Hepatocyte (in vitro differentiated cells): Measurements from ENCODE around the gene SF3B1. TPM values are rescaled to one million over a fixed set of nuclear protein-coding genes. Genes with fewer than 3 reads are reported as not detected.

Experiments
- DNase-seq: peaks from one replicate; pipeline ENCODE4 v3.0.0-alpha.2; 2016; ENCODE audit warnings: low spot score
- H2AFZ ChIP-seq: fragments of 200-600 bp; sonication (generic); 2 replicates; pipeline ENCODE4 v1.6.0; 2016; ENCODE audit warnings: antibody characterized with exemption, mild to moderate bottlenecking
- H3K27ac ChIP-seq: fragments of 200-600 bp; sonication (generic); 2 replicates; pipeline ENCODE4 v1.5.1; 2016; ENCODE audit warnings: mild to moderate bottlenecking
- H3K27me3 ChIP-seq: fragments of 200-600 bp; sonication (generic); 2 replicates; pipeline ENCODE4 v1.6.1; 2016
- H3K36me3 ChIP-seq: fragments of 200-600 bp; sonication (generic); replicated peaks from 2 replicates; pipeline ENCODE4 v1.5.1; 2016; ENCODE audit warnings: low read depth; ENCODE audit not compliant: insufficient read depth
- H3K4me1 ChIP-seq: fragments of 200-600 bp; sonication (generic); 2 replicates; pipeline ENCODE4 v1.5.1; 2016; ENCODE audit warnings: mild to moderate bottlenecking, moderate library complexity; ENCODE audit not compliant: insufficient read depth
- H3K4me2 ChIP-seq: fragments of 200-600 bp; sonication (generic); 2 replicates; pipeline ENCODE4 v1.6.0; 2016
- H3K4me3 ChIP-seq: fragments of 200-600 bp; sonication (generic); 2 replicates; pipeline ENCODE4 v1.5.1; 2016; ENCODE audit warnings: mild to moderate bottlenecking
- H3K79me2 ChIP-seq: fragments of 200-600 bp; sonication (generic); 2 replicates; pipeline ENCODE4 v1.6.0; 2017; ENCODE audit warnings: mild to moderate bottlenecking
- H3K9me2 ChIP-seq: fragments of 200-600 bp; sonication (generic); replicated peaks from 2 replicates; pipeline ENCODE4 v1.6.0; 2017; ENCODE audit warnings: mild to moderate bottlenecking; ENCODE audit not compliant: insufficient read depth
- H3K9me3 ChIP-seq: fragments of 200-600 bp; sonication (generic); 2 replicates; pipeline ENCODE4 v1.5.1; 2016; ENCODE audit warnings: low read depth, mild to moderate bottlenecking
- H4K20me1 ChIP-seq: fragments of 200-600 bp; sonication (generic); 2 replicates; pipeline ENCODE4 v1.6.0; 2016; ENCODE audit warnings: mild to moderate bottlenecking; ENCODE audit not compliant: insufficient read depth, poor library complexity, severe bottlenecking
- EZH2 ChIP-seq: fragments of 200-600 bp; sonication (generic); IDR thresholded peaks from 2 replicates; pipeline ENCODE4 v1.6.1; 2016; ENCODE audit warnings: antibody characterized with exemption, mild to moderate bottlenecking, borderline replicate concordance
- EZH2phosphoT487 ChIP-seq: fragments of 200-600 bp; sonication (generic); IDR thresholded peaks from one replicate; pipeline ENCODE4 v1.6.1; 2018; ENCODE audit warnings: antibody characterized with exemption, mild to moderate bottlenecking, low read depth, moderate library complexity; ENCODE audit not compliant: unreplicated experiment, severe bottlenecking
- WGBS: methylation state at CpG from one replicate; pipeline ENCODE4 v1.1.6; 2016; ENCODE audit warnings: low lambda C conversion rate; ENCODE audit errors: missing lambda C conversion rate; 5-methylcytosine and 5-hydroxymethylcytosine counted together
- polyA plus RNA-seq: library from polyadenylated mRNA; unstranded; fragments of >200 nt; fragmentation: Nextera tagmentation; extraction: Ambion mirVana; gene quantifications from 2 replicates; pipeline ENCODE4 v1.2.1, GENCODE V29; 2016
- total RNA-seq: library from RNA; depleted of rRNA; stranded (reverse); fragments of >200 nt; gene quantifications from 2 replicates; pipeline ENCODE4 v1.2.3, GENCODE V29; 2014
- TF ChIP-seq, protein P1 (sequence below): fragments of 200-600 bp; sonication (generic); IDR thresholded peaks from 2 replicates; pipeline ENCODE4 v1.5.1; 2016; ENCODE audit warnings: antibody characterized with exemption, mild to moderate bottlenecking; ENCODE audit not compliant: poor library complexity

SF3B1 gene
- total and polyA plus RNA-seq, 2 experiments from 2014 or later, result 161 to 321 TPM

DNA sequence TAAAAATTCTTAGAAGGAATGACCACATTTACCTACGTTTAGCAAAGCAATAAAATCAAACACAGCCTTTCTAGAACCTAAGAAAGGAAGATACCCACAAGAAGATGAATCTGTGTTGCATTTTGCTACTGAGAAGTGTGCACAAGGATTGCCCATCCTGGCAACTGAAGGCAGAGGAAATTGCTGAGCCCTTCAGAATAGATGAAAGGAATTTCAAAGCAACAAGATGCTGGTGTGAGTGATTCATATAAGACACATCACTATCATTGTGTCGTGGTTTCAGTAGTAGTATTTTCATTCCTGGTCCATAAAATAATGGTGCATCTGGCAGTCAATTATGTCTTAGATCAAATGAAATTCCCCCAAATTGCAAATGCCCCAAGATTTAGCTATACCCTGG lies 75.9 kb downstream of the SF3B1 start:
- H2AFZ ChIP-seq, result no peak overlapping the region
- H3K27me3 ChIP-seq, result no peaks in the 10 kb centered on the region
- peaks cover 6% of the 10 kb centered on the region for H3K4me1 ChIP-seq
- TF ChIP-seq, protein P1, sequence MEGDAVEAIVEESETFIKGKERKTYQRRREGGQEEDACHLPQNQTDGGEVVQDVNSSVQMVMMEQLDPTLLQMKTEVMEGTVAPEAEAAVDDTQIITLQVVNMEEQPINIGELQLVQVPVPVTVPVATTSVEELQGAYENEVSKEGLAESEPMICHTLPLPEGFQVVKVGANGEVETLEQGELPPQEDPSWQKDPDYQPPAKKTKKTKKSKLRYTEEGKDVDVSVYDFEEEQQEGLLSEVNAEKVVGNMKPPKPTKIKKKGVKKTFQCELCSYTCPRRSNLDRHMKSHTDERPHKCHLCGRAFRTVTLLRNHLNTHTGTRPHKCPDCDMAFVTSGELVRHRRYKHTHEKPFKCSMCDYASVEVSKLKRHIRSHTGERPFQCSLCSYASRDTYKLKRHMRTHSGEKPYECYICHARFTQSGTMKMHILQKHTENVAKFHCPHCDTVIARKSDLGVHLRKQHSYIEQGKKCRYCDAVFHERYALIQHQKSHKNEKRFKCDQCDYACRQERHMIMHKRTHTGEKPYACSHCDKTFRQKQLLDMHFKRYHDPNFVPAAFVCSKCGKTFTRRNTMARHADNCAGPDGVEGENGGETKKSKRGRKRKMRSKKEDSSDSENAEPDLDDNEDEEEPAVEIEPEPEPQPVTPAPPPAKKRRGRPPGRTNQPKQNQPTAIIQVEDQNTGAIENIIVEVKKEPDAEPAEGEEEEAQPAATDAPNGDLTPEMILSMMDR, result no peak
- TF ChIP-seq EZH2phosphoT487, result no peak
- no peak for TF ChIP-seq EZH2
- WGBS, result 52% methylated on average over 2 of the region's 2 CpGs
- no peaks in the 10 kb centered on the region for H3K36me3 ChIP-seq
- no peak for DNase-seq
- no peak overlapping the region for H3K4me2 ChIP-seq
- H3K79me2 ChIP-seq, result no peaks in the 10 kb centered on the region
- no peaks in the 10 kb centered on the region for H3K9me3 ChIP-seq
- no peaks in the 10 kb centered on the region for H4K20me1 ChIP-seq
- H3K9me2 ChIP-seq, result no peaks in the 10 kb centered on the region
- H3K4me3 ChIP-seq, result no peak overlapping the region
- H3K27ac ChIP-seq, result no peak overlapping the region

DNA sequence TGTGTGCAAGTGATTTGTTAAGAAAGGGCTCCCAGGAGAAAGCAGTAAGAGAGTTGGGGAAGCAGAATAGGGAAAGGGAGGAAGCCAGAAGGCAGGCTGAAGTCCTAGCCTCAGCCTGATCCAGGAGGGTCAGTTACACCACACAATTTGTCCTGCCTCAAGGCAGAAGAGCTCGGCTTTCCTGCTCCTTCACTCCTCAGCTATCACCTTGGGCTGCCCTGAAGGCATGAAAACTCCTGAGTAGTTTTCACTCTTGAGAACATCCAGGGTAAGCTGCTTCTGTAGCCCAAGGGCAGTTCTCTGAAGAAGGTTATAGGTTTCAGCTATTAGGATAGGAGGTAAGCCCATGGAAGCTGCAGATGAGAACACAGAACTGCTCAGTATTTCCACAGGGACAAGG lies 76.8 kb downstream of the SF3B1 start:
- no peaks in the 10 kb centered on the region for H3K9me3 ChIP-seq
- H2AFZ ChIP-seq, result no peak overlapping the region
- peaks cover 6% of the 10 kb centered on the region for H3K4me1 ChIP-seq
- DNase-seq, result no peak
- no peaks in the 10 kb centered on the region for H3K27me3 ChIP-seq
- WGBS, result 60% methylated on average over 1 of the region's 1 CpG
- H3K4me2 ChIP-seq, result no peak overlapping the region
- TF ChIP-seq, protein P1, result no peak
- no peak for TF ChIP-seq EZH2
- H3K79me2 ChIP-seq, result no peaks in the 10 kb centered on the region
- no peak overlapping the region for H3K27ac ChIP-seq
- H4K20me1 ChIP-seq, result no peaks in the 10 kb centered on the region
- H3K4me3 ChIP-seq, result no peak overlapping the region
- no peaks in the 10 kb centered on the region for H3K9me2 ChIP-seq
- H3K36me3 ChIP-seq, result no peaks in the 10 kb centered on the region

DNA sequence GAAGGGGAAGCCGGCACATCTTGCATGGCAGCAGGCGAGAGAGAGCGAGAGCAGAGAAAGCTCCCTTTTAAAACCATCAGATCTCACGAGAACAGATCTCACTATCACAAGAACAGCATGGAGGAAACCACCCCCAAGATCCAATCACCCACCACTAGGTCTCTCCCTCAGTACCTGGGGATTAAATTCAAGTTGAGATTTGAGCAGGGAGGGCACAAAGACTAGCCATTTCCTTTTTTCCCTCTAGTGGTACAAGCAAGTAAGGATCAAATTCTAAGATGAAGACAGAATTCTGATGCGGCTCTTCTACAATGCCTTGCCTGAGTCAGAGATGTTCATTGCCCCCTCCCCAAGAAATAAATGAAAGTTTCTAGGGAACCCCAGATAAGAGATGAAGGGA lies 78.7 kb downstream of the SF3B1 start:
- Histone ChIP-seq H3K4me2 (no peak overlapping the region), H3K9me2 (no peaks in the 10 kb centered on the region), H3K27me3 (no peaks in the 10 kb centered on the region), H3K79me2 (no peaks in the 10 kb centered on the region), H4K20me1 (no peaks in the 10 kb centered on the region), H3K4me1 (peaks cover 10% of the 10 kb centered on the region), H3K36me3 (no peaks in the 10 kb centered on the region), H3K9me3 (no peaks in the 10 kb centered on the region), H3K4me3 (no peak overlapping the region), H2AFZ (no peak overlapping the region), H3K27ac (no peak overlapping the region)
- WGBS, result 83% methylated on average over 5 of the region's 5 CpGs
- DNase-seq, result no peak
- no peak for TF ChIP-seq EZH2
- TF ChIP-seq, protein P1, result peak; percentile 20

DNA sequence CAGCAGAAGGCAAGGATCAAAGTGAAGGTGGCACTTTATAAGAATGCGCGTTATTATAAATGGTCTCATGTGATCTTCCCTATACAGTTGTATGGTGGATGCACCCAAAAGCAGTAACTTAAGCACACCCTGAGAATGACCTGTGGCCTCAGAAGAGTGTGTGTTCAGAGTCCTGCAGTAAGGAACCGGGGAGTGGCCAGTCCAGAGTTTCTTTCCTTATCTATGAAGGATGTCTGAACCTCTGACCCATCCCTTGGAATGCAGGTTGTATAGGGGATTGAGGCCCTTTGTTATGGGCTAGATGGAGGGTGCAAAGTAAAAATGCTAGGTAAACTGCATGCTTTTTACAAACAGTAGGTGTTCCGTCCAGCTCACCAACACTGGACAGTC lies 80.7 kb downstream of the SF3B1 start:
- TF ChIP-seq EZH2 (no peak), EZH2phosphoT487 (no peak)
- TF ChIP-seq, protein P1, result no peak
- Histone ChIP-seq H2AFZ (no peak overlapping the region), H3K27ac (no peak overlapping the region), H3K4me2 (no peak overlapping the region), H3K36me3 (no peaks in the 10 kb centered on the region), H3K9me2 (no peaks in the 10 kb centered on the region), H4K20me1 (no peaks in the 10 kb centered on the region), H3K4me3 (no peak overlapping the region), H3K4me1 (peaks cover 8% of the 10 kb centered on the region), H3K9me3 (no peaks in the 10 kb centered on the region), H3K79me2 (no peaks in the 10 kb centered on the region), H3K27me3 (no peaks in the 10 kb centered on the region)
- DNase-seq, result no peak
- WGBS, result 85% methylated on average over 4 of the region's 4 CpGs
